Frontal cortex (tissue), 4 donors: ENCODE results near the gene GPBP1L1. TPM values are rescaled to one million over a fixed set of nuclear protein-coding genes. Genes with fewer than 3 reads are reported as not detected.
"Not testable (repeated sequence)": the region's sequence is repeated elsewhere in the genome, so short reads cannot be mapped to it uniquely, and the experiment has no call there.

Source experiments
- DNase-seq, 2 donors: peaks; one replicate each; pipeline ENCODE4 v3.0.0; 2012; ENCODE audit warnings: low spot score in 2 of 2
- FAIRE-seq: peaks from 2 replicates; lab custom pipeline; 2012; peaks lifted over from hg19 to GRCh38; lab: Jason Lieb, UNC
- total RNA-seq: library from RNA; depleted of rRNA; stranded (reverse); fragments of >200 nt; gene quantifications from one replicate; pipeline ENCODE4 v1.2.3, GENCODE V29; 2014
- donor health status: control.
- donor health status: control.
- donor health status: control.

Gene GPBP1L1, protein sequence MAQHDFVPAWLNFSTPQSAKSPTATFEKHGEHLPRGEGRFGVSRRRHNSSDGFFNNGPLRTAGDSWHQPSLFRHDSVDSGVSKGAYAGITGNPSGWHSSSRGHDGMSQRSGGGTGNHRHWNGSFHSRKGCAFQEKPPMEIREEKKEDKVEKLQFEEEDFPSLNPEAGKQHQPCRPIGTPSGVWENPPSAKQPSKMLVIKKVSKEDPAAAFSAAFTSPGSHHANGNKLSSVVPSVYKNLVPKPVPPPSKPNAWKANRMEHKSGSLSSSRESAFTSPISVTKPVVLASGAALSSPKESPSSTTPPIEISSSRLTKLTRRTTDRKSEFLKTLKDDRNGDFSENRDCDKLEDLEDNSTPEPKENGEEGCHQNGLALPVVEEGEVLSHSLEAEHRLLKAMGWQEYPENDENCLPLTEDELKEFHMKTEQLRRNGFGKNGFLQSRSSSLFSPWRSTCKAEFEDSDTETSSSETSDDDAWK
- total RNA-seq: 58.7 TPM

DNA sequence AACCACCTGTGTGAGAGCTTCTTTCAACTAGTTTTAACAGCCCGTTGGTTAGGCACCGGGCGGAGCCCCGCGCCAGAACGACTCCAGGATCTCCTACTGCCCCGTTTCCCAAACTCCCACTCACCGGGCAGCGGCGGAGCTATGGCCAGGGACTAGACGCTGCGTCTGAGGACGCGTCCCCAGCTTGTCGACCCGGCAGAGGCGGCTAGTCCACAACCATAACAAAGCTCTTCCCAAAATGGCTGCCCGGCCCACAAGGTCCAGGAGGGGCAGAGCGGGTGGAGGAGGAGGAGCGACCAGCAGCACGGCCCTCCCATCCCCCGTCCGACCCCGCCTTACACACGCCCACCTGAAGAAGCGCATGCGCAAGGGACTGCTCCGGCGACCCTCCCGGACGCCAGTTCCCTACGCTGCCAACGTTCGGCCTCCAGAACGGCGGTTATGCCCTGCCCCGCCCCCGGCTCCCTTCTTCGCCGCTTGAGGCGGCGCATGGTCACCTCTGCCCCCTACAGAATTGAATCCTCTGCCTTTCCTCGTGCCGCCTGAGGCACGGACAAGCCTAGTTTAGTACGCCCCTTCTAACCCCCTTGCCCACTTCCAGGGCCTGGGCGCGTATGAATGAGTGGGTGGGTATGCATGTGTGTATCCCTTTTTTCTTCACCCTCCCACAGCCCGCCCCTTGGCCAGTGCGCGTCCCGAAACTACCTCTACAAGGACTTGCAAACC lies at the start of gene GPBP1L1:
TSS of gene GPBP1L1 (minus strand) at position 246 of the 726 bp plus-strand sequence. CDS start 27,446 bp downstream, outside the sequence.
- no peak for FAIRE-seq

GRCh38 chr1:45730780-45731319 lies 44.5 kb upstream of the GPBP1L1 start:
- no peak for FAIRE-seq

More for the DNA sequence above, at the start of gene GPBP1L1:
- peak; percentile 88 to 95 for DNase-seq

GRCh38 chr1:45730075-45730779 lies 43.9 kb upstream of the GPBP1L1 start:
- FAIRE-seq (no peak), DNase-seq (no peak)

More at GRCh38 chr1:45730780-45731319, 44.5 kb upstream of the GPBP1L1 start:
- no peak for DNase-seq

GRCh38 chr1:45726007-45726406 lies 39.7 kb upstream of the GPBP1L1 start:
- not testable (repeated sequence) for FAIRE-seq, DNase-seq

DNA sequence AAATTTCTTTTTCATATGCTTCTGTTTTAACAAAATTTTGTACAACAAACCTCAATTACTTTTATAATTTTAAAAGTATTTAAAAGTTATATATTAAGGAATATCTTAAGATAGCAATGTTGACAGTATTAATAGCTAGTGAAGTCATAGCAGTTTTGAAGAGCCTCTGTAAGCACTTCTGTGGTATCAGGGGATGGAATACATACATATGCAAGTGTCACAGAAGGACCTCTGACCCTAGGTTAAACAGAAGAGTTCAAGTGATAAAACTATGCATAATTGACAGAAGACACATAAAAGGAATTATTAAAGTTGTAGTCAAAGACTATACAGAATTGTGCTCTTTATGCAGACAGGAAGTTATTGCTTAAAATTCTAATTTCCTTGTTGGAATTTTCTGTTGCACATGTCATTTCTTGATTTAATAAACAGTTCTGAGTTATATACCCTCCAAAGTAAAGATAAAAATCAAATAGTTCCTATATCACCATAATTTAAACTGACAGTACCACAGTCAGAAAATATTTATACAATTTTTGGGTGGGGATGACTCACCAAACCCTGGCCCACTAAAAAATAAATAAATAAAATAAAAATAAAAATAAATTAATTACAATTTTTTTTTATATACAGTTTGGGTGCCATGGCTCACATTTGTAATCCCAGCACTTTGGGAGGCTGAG lies 37.1 kb upstream of the GPBP1L1 start:
- DNase-seq (no peak), FAIRE-seq (peak; percentile 10)

DNA sequence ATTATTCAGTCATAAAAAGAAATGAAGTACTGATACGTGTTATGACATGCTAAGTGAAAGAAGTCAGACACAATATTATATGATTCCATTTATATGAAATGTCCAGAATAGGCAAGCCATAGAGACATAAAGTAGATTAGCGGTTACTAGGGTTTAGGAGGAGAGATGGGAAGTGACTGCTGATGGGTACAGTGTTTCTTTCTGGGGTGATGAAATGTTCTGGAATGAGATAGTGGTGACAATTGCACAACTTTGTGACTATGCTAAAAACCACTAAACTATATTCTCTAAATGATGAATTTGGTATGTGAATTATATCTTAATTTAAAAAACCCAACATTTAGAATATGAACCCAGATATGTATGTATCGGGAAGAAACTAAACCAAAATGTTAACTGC lies 36.5 kb upstream of the GPBP1L1 start:
- DNase-seq (no peak), FAIRE-seq (no peak)

- no peak for DNase-seq
Measured at GRCh38 chr1:45721207-45721606, 34.9 kb upstream of the GPBP1L1 start.

GRCh38 chr1:45718289-45718688 lies 32.0 kb upstream of the GPBP1L1 start:
- no peak for FAIRE-seq

More at GRCh38 chr1:45721207-45721606, 34.9 kb upstream of the GPBP1L1 start:
- no peak for FAIRE-seq

DNA sequence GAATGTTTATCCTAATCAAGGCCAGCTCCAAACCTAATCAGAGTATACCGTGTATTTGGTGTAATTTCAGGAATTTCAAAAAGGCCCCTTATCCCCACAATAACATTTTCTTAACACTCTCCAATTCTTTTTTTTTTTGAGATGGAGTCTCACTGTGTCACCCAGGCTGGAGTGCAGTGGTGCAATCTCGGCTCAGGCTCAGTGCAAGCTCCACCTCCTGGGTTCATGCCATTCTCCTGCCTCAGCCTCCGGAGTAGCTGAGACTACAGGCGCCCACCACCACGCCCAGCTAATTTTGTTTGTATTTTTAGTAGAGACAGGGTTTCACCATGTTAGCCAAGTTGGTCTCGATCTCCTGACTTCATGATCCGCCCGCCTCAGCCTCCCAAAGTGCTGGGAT lies 31.1 kb upstream of the GPBP1L1 start:
- FAIRE-seq, DNase-seq: not testable (repeated sequence)

More at GRCh38 chr1:45718289-45718688, 32.0 kb upstream of the GPBP1L1 start:
- no peak for DNase-seq

DNA sequence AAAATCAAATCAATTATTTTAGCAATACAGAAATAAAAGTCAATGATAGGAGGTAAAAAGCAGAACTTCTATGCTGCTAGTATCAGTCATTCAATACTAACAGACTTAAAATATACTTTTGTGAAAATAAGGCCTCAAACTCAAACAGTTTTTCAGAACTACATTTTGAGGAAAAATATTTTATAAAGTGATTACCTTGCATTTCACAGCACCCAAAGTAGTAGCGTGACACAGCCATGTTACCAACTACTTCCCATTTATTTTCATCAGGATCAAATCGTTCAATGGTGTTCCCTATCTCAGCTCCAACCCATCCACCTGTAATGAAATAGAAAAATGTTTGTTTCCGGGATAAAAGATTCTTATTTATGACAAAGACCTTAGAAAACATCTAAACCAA lies 30.4 kb upstream of the GPBP1L1 start:
- DNase-seq: no peak
- FAIRE-seq: no peak

- no peak for FAIRE-seq
- DNase-seq: no peak
Measured at GRCh38 chr1:45713711-45714110, 27.4 kb upstream of the GPBP1L1 start.

- FAIRE-seq (no peak), DNase-seq (no peak)
Measured at GRCh38 chr1:45704637-45705036, 18.3 kb upstream of the GPBP1L1 start.

- DNase-seq (no peak), FAIRE-seq (no peak)
Measured at GRCh38 chr1:45694823-45695222, 8.5 kb upstream of the GPBP1L1 start.

- not testable (repeated sequence) for DNase-seq, FAIRE-seq
Measured at GRCh38 chr1:45693811-45694210, 7.5 kb upstream of the GPBP1L1 start.

- no peak for FAIRE-seq
- peak; percentile 64 to 66 for DNase-seq
Measured at GRCh38 chr1:45687754-45688740, 1.7 kb upstream of the GPBP1L1 start, which contains the start of gene TMEM69. Gene TMEM69 (plus strand): TSS chr1:45688181. CDS start chr1:45691069, 2,888 bp downstream.

DNA sequence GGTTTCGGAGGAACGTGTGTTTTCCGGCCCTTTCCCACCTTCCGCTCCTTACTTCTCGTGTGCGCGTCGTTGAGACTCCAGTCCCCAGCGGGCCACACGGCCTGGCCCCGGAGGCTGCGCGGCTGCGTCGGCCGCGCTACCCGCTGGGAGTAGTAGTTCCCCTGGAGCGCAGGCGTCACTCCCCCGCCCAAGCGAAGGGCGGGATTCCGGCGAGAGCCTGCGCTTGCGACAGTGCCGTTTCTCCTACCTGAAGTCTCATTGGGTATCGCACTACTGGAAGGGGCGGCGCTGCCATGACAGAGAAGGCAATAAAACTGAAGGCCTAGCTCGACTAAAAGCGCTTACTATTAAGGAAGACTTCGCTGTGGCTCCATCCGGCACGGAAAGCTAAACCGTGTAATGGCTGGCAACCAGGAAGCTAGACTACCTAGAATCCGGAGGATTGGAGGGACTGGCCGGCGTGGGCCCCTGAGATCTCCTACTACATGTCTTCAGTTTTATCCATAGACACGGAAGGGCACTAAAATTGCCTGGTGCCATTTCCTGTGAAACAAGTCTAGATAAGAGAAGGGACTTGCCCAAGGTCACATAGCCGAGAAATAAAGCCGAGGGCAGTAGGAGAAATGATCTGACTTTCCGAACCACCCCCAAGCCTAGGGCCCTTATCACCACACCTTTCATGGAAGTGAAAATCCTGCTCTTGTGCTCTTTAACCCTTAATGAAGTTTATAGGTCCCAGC lies 851 bp upstream of the GPBP1L1 start:
- peak; percentile 82 to 86 for DNase-seq
- no peak for FAIRE-seq

DNA sequence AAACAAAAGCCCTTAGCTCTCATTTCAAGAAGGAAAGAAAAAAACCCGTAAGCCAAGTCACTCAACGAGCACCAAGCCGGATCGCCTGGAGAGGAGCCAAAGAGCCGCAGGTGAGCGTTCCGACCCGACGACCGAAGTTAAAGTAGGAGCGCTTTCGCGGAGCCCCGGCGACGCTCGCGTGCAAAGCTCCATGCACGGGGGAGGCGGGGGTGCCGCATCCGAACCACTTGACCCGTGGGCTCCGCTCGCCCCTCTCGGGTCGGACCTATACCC lies 382 bp downstream of the GPBP1L1 start:
- FAIRE-seq (no peak), DNase-seq (no peak)
